MM.1S (cell line): ENCODE data around the gene PLA2G2F.

Experiments
- EZH2 ChIP-seq: fragments of 300-600 bp; sonication (generic); optimal IDR thresholded peaks from 2 replicates; pipeline ENCODE3; 2017; ENCODE audit warnings: low read depth, mild to moderate bottlenecking, antibody characterized with exemption, low read length, mixed read lengths
- EZH2phosphoT487 ChIP-seq: fragments of 300-600 bp; sonication (generic); IDR thresholded peaks from 2 replicates; pipeline ENCODE4 v1.6.1; 2018; ENCODE audit warnings: antibody characterized with exemption, low read length
- TF ChIP-seq, protein P1 (sequence below): fragments of 300-600 bp; sonication (generic); IDR thresholded peaks from 2 replicates; pipeline ENCODE4 v1.5.1; 2016; ENCODE audit warnings: antibody characterized with exemption, low read length, mixed read lengths

- TF ChIP-seq, protein P1, sequence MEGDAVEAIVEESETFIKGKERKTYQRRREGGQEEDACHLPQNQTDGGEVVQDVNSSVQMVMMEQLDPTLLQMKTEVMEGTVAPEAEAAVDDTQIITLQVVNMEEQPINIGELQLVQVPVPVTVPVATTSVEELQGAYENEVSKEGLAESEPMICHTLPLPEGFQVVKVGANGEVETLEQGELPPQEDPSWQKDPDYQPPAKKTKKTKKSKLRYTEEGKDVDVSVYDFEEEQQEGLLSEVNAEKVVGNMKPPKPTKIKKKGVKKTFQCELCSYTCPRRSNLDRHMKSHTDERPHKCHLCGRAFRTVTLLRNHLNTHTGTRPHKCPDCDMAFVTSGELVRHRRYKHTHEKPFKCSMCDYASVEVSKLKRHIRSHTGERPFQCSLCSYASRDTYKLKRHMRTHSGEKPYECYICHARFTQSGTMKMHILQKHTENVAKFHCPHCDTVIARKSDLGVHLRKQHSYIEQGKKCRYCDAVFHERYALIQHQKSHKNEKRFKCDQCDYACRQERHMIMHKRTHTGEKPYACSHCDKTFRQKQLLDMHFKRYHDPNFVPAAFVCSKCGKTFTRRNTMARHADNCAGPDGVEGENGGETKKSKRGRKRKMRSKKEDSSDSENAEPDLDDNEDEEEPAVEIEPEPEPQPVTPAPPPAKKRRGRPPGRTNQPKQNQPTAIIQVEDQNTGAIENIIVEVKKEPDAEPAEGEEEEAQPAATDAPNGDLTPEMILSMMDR, result no peak
- TF ChIP-seq EZH2phosphoT487 (no peak), EZH2 (no peak)
Observed at GRCh38 chr1:20139776-20140612, 871 bp downstream of the PLA2G2F start.
